HFFc6 (cell line): ENCODE data around the gene ICAM5. TPM values are rescaled to one million over a fixed set of nuclear protein-coding genes. Genes with fewer than 3 reads are reported as not detected.
A peak's percentile ranks its signal among the peaks of the same experiment; 100 is the strongest.

ENCODE experiments used
- DNase-seq: peaks from one replicate; pipeline ENCODE4 v3.0.0-alpha.2; 2018
- H3K27ac Mint-ChIP-seq: 2 replicates; pipeline ENCODE4 v1.8.0; 2020; ENCODE audit warnings: mild to moderate bottlenecking, mixed read lengths
- H3K27me3 Mint-ChIP-seq: 2 replicates; pipeline ENCODE4 v1.8.0; 2021; ENCODE audit warnings: mild to moderate bottlenecking, moderate library complexity, mixed read lengths; ENCODE audit not compliant: insufficient read depth
- H3K36me3 Mint-ChIP-seq: 2 replicates; pipeline ENCODE4 v1.8.0; 2021; ENCODE audit warnings: low read depth, mixed read lengths
- H3K4me1 Mint-ChIP-seq: 2 replicates; pipeline ENCODE4 v1.8.0; 2020; ENCODE audit warnings: low read depth, mixed read lengths
- H3K4me3 Mint-ChIP-seq: 2 replicates; pipeline ENCODE4 v1.8.0; 2020; ENCODE audit warnings: mild to moderate bottlenecking, moderate library complexity, mixed read lengths
- H3K9me3 Mint-ChIP-seq: 2 replicates; pipeline ENCODE4 v1.8.0; 2020; ENCODE audit warnings: mild to moderate bottlenecking, mixed read lengths
- CTCF ChIP-seq: fragments of 200-600 bp; sonication (generic); IDR thresholded peaks from 2 replicates; pipeline ENCODE4 v1.5.0; 2021; ENCODE audit warnings: antibody characterized with exemption, mild to moderate bottlenecking
- total RNA-seq, 6 experiments: library from RNA; stranded (reverse); fragmentation: NEBNext Ultra II Directional; extraction: Animal tissue kit (Norgen Biotek cat#: 25700); gene quantifications; 2 replicates in 1 of 6; 3 replicates in 5 of 6; pipeline ENCODE4 v1.2.3, GENCODE V29; 2021

ICAM5 gene
- total RNA-seq, 6 experiments from 2014 or later = 14.0 to 38.4 (median 14.4) TPM

- Mint-ChIP-seq H3K4me1 (peaks cover 7% of the 10 kb centered on the region), H3K9me3 (no peaks in the 10 kb centered on the region; the same call in 1 of the 2 replicates), H3K27me3 (peaks cover 2% of the 10 kb centered on the region; the same call in 1 of the 2 replicates), H3K4me3 (no peak overlapping the region; the same call in 1 of the 2 replicates), H3K36me3 (peaks cover 10% of the 10 kb centered on the region), H3K27ac (no peak overlapping the region)
- no peak for TF ChIP-seq CTCF
- no peak for DNase-seq
Measured at GRCh38 chr19:10295847-10296591, 6.3 kb downstream of the ICAM5 start.

DNA sequence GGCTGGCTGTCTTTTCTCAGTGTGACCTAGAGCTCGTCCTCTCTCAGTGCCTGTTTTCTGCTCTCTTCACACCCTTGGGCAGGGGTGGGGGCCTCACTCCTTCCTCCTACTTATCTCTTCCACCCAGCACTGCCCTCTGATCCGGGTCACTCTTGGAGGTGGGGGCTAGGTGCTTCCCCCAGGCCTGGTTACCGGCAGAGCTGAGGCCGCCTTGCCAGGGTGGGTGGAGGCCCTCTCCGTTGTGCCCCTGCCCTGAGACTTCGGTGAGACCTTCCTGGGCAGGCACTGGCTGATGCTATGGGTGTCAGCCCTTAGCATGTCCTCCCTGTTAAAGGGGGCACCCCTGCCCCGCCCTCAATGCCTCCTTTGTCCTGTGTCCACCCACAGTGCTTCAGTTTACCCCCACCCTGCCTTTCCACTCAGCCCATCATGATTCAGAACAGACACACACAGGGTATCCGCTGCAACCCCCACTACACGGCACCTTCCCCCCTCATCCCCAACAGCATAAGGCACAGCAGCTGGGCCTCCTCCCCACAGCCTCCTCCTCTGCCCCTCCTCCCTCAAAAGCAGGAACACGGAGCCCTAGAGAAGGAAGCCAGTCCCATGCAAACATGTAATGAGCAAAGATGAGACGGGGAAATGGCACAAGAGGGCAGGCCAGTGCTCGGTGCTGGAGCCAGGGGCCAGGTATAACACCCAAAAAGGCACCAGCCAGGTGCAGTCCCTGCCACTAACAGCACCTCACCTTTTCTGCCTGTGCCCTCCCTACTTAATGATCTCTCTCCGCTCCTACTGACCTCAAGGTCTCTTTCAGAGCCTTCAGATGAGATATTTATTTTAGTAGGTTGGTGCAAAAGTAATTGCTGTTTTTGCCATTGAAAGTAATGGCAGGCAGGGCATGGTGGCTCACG lies 10.1 kb downstream of the ICAM5 start:
- H3K9me3 Mint-ChIP-seq = no peaks in the 10 kb centered on the region
- no peak overlapping the region for H3K4me3 Mint-ChIP-seq
- TF ChIP-seq CTCF = no peak
- DNase-seq = no peak
- no peaks in the 10 kb centered on the region for H3K27me3 Mint-ChIP-seq
- no peaks in the 10 kb centered on the region for H3K36me3 Mint-ChIP-seq
- peaks cover 20% of the 10 kb centered on the region for H3K4me1 Mint-ChIP-seq
- no peak overlapping the region for H3K27ac Mint-ChIP-seq

DNA sequence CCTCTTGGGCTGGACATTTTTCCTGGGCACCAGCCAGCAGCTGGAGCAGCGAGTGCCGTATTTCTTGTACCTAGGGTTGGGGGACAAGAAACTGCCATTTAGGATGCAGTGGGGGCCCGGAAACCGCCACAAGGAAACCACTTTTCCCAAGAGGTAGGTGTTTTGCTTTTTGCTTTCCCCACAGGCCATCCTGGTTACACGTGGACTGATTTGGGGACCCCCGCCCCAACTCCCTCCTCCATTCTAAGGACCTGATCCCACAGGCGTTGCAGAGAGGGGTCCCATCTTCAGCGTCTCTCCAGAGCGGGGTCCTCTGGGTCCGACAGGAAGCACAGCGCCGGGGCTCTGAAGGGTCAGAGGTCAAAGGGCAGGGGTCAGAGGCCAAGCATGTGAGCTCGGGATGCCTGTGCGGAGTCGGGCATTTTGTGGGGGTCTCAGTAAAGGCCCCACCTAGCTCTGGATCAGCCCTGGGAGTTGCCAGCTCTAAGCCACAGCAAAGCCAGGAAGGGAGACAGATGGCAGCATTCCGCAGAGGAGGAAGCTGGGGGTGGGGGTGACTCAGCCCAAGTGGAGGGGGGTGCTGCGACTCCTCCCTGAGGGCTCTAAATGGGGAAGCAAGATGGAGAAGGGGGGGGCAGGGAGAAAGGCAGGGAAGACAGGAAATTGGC lies 15.5 kb downstream of the ICAM5 start:
- H3K27ac Mint-ChIP-seq = peak overlapping the region; percentile 84
- H3K36me3 Mint-ChIP-seq = peaks cover 3% of the 10 kb centered on the region; the same call in 1 of the 2 replicates
- no peaks in the 10 kb centered on the region for H3K9me3 Mint-ChIP-seq
- peak overlapping the region; percentile 45 for H3K4me3 Mint-ChIP-seq
- peak; percentile 45 for DNase-seq
- no peaks in the 10 kb centered on the region for H3K27me3 Mint-ChIP-seq
- peaks cover 31% of the 10 kb centered on the region for H3K4me1 Mint-ChIP-seq
- no peak for TF ChIP-seq CTCF

DNA sequence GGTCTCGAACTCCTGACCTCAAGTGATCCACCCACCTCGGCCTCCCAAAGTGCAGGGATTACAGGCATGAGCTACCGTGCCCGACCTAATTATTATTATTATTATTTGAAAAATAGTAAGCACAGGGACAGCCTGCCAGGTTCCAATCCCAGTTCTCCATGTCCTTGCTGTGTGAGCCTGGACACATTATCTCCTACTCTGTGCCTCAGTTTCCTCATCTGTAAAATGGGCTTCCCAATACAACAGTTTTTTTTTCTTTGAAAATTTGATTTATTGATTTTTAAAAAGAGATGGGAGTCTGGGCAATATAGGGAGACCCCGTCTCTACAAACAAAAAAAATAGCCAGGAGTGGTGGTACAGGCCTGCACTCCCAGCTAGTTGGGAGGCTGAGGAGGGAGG lies 16.6 kb downstream of the ICAM5 start:
- no peak for TF ChIP-seq CTCF
- no peak overlapping the region for H3K4me3 Mint-ChIP-seq
- peaks cover 31% of the 10 kb centered on the region for H3K4me1 Mint-ChIP-seq
- H3K27ac Mint-ChIP-seq = no peak overlapping the region
- no peaks in the 10 kb centered on the region for H3K27me3 Mint-ChIP-seq
- no peak for DNase-seq
- peaks cover 3% of the 10 kb centered on the region; the same call in 1 of the 2 replicates for H3K36me3 Mint-ChIP-seq
- no peaks in the 10 kb centered on the region for H3K9me3 Mint-ChIP-seq

- TF ChIP-seq CTCF = no peak
- Mint-ChIP-seq H3K4me1 (peaks cover 18% of the 10 kb centered on the region), H3K36me3 (peaks cover 8% of the 10 kb centered on the region; the same call in 1 of the 2 replicates), H3K27ac (no peak within 1 kb of the TSS), H3K4me3 (no peak within 1 kb of the TSS), H3K9me3 (no peaks in the 10 kb centered on the region), H3K27me3 (no peaks in the 10 kb centered on the region)
- DNase-seq = no peak
Measured at GRCh38 chr19:10309423-10309822, 19.7 kb downstream of the ICAM5 start, which contains the start of gene ZGLP1. TSS of gene ZGLP1 (minus strand) at chr19:10309815.
